Keratinocyte (primary cell): ENCODE measurements around the gene RASGRP3.

ENCODE experiments used
- EZH2 ChIP-seq: IDR thresholded peaks from one replicate; pipeline ENCODE4 v1.6.1; 2012; ENCODE audit warnings: inconsistent platforms, mild to moderate bottlenecking, low read length, moderate library complexity
- TF ChIP-seq, protein P1 (sequence below), 3 experiments: IDR thresholded peaks in 1 of 3; conservative IDR thresholded peaks in 1 of 3; optimal IDR thresholded peaks in 1 of 3; 2 replicates in 2 of 3; 3 replicates in 1 of 3; pipeline versions ENCODE3 to v1.5.1; 2011; ENCODE audit warnings: low read length in 3 of 3, mild to moderate bottlenecking in 3 of 3, moderate library complexity in 2 of 3, control low read depth in 1 of 3, inconsistent platforms in 1 of 3; ENCODE audit not compliant: insufficient read depth in 2 of 3; ENCODE audit errors: extremely low read depth in 1 of 3

DNA sequence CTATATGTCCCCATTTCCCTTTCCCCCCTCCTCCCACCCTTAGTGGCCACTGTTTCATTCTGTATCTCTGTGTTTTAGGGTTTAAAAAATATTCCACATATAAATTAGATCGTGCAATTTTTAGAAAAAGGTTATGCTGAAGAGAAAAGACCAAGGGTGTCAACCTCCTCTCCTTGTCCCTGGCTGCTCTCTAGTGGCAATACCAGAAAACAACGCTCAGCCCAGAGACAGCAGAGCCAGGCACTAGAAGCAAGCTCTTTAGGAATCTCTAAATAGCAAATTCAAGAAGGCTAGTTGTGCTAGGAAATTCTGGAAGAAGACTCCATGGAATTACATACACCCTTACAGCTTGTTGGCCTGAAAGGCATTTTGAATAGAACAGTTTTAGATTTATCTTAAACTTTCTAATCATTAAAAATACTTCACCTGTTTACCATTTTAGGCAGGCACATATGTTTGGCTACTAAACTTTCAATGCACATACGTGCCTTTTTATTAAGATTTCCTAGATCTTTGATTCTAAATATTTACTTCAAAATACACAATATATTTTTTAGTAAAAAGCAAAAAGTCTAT, 35.1 kb upstream of the RASGRP3 start:
- TF ChIP-seq, protein P1, sequence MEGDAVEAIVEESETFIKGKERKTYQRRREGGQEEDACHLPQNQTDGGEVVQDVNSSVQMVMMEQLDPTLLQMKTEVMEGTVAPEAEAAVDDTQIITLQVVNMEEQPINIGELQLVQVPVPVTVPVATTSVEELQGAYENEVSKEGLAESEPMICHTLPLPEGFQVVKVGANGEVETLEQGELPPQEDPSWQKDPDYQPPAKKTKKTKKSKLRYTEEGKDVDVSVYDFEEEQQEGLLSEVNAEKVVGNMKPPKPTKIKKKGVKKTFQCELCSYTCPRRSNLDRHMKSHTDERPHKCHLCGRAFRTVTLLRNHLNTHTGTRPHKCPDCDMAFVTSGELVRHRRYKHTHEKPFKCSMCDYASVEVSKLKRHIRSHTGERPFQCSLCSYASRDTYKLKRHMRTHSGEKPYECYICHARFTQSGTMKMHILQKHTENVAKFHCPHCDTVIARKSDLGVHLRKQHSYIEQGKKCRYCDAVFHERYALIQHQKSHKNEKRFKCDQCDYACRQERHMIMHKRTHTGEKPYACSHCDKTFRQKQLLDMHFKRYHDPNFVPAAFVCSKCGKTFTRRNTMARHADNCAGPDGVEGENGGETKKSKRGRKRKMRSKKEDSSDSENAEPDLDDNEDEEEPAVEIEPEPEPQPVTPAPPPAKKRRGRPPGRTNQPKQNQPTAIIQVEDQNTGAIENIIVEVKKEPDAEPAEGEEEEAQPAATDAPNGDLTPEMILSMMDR (optimal IDR thresholded peaks at IDR 0.05 in 1 of 3, IDR thresholded peaks at IDR 0.05 in 1 of 3, conservative IDR thresholded peaks at IDR 0.05 in 1 of 3; ENCODE audit: extremely low read depth in 1 of 3, insufficient read depth in 2 of 3, low read length in 3 of 3), result peak; percentile 68 to 77 (median 71)
- no peak for TF ChIP-seq EZH2
